Left forelimb (tissue), 1 donor: Measurements from ENCODE around the gene SPC24.
"Not testable (repeated sequence)": the region's sequence is repeated elsewhere in the genome, so short reads cannot be mapped to it uniquely, and the experiment has no call there.

ENCODE experiments used
- DNase-seq: peaks from one replicate; pipeline ENCODE4 v3.0.0-alpha.2; 2018; ENCODE audit warnings: low spot score

The SPC24 gene

DNA sequence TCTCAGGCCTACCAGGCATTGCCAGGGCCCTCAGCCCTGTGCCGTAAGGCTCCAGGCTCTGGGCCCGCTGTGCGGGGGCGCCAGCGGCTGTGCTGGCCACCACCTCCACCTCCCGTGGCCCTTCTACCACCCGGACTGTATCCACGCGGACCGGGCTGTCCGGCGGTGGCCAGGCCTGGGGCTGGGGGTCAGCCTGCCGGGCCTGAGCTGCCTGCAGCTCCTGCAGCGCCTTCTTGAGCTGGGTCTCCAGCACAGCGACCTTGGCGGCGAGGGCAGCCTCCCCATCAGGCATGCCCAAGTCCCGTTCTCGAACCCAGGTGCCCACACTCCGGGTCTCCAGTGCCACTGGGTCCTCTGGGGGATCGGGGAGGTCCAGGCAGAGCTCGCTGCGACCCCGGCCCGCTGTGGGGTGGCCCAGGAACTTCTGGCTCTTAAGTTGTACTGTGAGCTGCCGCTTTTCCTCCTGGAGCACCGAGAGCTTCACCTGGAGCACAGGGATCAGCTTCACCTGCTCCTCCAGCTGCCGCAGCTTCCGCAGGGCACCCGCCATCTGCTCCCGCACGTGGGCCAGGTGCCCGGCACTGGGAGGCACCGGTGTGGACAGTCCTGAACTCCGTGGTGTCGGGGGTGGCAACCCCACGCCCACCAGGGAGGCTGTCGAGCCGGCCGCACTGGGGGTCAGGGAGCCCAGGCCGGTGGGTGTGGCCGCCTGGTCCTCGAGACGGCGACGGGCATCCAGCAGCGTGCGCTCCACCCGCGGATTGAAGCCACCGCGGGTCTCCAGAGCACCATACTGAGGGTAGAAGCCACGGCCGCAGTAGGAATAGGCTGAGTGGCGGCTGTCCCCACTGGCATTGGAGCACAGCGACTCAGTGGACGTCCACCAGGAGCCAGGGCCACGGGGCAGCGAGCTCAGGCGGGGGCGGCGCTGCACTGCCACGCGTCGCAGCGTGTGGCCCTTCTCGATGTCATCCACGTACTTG, 37.7 kb upstream of the SPC24 start:
- DNase-seq: no peak

DNA sequence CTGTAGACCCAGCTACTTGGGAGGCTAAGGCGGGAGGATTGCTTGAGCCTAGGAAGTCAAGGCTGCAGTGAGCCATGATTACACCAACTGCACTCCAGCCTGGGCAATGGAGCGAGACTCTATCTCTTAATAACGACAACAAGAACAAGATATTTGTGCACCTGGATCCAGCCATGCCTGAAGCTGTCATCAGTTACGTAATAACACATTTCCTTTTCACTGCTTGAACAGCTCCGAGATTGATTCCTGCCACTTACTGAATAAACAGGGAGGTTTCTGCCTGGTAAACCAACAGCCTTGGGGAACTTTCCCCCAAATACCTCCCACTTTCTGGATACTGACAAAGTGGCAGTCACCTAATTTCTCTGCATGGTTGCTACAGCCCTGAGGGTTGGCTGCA, 36.4 kb upstream of the SPC24 start:
- no peak for DNase-seq

GRCh38 chr19:11191273-11191755, 35.7 kb upstream of the SPC24 start:
- DNase-seq: peak; percentile 83

DNA sequence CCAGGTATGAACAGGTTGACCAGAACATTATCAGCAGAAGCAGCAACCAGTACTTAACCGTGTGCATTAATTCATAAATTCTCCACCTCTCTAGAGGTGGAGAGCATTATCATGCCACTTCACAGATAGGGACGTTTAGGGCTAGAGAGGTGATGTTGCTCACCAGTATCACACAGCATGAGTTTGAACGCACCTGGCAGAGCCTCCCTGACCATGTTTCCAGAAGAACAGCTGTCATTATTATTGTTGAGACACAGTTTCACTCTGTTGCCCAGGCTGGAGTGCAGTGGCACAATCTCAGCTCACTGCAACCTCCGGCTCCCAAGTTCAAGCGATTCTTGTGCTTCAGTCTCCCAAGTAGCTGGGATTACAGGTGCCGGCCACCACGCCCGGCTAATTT, 34.9 kb upstream of the SPC24 start:
- DNase-seq: no peak

GRCh38 chr19:11187441-11187840, 31.9 kb upstream of the SPC24 start:
- DNase-seq: no peak

GRCh38 chr19:11182994-11183393, 27.4 kb upstream of the SPC24 start:
- DNase-seq: no peak

- DNase-seq: no peak
These were observed 25.9 kb upstream of the SPC24 start for GRCh38 chr19:11181488-11181887.

DNA sequence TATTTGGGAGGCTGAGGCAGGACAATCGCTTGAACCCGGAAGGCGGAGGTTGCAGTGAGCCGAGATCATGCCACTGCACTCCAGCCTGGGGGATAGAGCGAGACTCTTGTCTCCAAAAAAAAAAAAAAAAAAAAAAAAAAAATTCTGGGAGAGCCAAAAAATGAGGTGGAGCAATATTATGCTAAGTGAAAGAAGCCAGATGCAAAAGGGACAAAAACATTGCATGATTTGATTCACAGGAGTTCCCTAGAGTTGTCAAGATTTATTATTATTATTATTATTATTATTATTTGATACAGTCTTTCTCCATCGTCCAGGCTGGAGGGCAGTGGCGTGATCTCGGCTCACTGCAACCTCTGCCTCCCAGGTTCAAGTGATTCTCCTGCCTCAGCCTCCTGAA, 25.4 kb upstream of the SPC24 start:
- not testable (repeated sequence) for DNase-seq

DNA sequence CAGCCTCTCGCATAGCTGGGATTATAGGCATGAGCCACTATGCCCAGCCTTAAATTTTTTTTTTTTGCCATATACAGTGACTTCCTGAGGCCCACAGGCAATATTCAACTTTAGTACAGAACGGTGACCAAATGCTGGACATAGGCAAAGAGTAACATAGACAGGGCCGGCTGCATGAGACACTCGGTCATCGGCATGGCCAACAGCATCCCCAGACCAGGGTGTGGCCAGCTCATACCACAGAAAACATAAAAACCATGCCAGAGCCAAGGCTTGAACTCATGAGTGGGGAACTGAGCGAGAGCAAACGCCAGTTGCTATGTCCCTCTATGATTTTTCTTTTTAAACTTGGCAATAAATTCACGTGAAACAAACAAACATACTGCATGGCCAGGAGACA, 24.8 kb upstream of the SPC24 start:
- no peak for DNase-seq

GRCh38 chr19:11179716-11180297, 24.2 kb upstream of the SPC24 start:
- no peak for DNase-seq

- not testable (repeated sequence) for DNase-seq
These were observed 23.5 kb upstream of the SPC24 start for GRCh38 chr19:11179145-11179465.

- no peak for DNase-seq
These were observed 22.0 kb upstream of the SPC24 start for GRCh38 chr19:11177592-11177991.

DNA sequence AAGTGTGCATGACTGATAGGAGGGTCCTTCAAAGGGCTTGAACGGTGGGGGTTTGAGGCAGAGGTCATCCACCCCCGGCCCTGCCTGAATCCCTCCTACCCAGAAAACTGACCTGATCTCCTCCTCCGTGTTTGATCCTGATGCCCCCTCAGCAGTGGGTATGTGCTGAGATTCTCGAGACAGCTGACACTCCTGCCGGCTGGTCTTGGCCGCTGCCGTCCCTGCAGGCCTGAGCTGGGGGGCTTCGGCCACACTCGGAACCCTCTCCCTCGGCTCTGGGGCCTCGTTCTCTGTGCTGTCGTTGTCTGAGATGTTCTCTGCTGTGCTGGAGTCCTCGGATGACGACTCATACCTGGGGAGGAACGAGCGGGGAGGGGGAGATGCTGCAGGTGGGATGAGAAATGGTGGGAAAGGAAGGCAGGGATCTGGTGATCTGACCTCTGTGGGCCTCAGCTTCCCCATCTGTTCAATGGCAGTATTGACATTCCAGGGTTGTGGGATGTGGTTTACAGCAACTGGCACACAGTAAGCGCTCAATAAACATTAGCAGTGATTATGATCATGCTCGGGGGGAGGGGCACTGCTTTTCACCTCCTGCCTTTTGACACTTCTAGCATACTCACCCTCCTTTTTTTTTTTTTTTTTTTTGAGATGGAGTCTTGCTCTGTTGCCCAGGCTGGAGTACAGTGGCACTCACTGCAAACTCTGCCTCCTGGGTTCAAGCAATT, 21.0 kb upstream of the SPC24 start:
- no peak for DNase-seq

DNA sequence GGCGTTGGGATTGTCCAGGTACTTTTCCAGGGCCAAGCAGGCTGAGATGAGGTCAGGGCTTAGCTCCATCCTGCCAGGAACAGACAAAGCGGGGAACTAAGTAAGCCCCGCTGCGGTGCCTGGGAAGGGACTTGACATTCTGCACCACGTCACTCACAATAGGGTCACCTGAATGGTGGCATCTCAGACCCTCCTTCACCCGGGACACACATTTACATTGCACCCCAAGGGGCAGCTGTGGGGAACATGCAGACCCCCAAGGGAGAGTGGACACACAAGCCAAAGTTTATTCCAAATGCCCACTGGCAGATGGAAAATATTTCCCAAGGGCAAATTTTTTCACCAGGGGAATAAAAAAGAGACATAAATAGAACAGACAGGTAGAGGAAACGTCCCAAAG, 20.3 kb upstream of the SPC24 start:
- no peak for DNase-seq

GRCh38 chr19:11174336-11174735, 18.8 kb upstream of the SPC24 start:
- DNase-seq: no peak

DNA sequence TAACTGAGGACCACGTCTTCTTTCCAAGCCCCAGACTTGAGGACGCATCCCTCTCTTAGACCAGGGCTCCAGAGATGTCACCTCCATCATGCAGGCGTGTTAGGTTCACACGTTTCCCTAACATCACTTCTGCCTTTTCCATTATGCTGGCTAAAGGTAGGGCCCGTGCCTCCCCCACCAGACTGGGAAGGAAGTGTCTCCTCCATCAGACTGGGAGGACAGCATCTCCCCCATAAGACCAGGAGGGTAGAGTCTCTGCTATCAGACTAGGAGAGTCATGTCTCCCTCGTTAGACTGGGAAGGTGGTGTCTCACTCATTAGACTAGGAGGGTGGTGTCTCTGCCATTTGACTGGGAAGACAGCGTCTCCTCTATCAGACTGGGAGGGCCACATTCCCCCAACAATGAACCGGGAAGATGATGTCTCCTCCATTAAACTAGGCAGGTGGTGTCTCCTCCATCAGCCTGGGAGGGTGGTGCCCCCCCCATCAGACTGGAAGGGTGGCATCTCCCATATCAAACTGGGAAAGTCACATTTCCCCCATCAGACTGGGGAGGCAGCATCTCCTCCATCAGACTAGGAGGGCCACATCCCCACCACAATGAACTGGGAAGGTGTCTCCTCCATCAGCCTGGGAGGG, 18.1 kb upstream of the SPC24 start:
- no peak for DNase-seq

DNA sequence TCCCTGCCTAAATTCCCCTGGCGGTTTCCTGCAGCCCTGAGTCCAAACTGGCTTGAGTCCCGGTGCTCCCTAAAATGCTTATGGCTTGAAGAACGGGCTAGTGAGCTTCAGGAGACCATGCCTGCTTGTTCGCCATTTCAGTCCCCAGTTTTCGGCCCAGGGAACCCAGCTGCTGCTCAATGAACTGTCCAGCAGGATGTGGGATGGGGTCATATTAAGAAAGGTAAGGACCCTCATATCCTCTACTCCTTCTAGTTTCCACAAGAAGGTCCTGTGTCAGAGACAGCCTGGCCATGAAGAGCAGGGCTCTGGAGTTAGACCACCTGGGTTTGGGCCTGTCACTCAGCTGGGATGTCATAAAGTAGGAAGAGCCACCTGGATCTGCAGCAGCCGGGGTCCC, 17.0 kb upstream of the SPC24 start:
- no peak for DNase-seq

GRCh38 chr19:11171144-11171543, 15.6 kb upstream of the SPC24 start:
- no peak for DNase-seq

DNA sequence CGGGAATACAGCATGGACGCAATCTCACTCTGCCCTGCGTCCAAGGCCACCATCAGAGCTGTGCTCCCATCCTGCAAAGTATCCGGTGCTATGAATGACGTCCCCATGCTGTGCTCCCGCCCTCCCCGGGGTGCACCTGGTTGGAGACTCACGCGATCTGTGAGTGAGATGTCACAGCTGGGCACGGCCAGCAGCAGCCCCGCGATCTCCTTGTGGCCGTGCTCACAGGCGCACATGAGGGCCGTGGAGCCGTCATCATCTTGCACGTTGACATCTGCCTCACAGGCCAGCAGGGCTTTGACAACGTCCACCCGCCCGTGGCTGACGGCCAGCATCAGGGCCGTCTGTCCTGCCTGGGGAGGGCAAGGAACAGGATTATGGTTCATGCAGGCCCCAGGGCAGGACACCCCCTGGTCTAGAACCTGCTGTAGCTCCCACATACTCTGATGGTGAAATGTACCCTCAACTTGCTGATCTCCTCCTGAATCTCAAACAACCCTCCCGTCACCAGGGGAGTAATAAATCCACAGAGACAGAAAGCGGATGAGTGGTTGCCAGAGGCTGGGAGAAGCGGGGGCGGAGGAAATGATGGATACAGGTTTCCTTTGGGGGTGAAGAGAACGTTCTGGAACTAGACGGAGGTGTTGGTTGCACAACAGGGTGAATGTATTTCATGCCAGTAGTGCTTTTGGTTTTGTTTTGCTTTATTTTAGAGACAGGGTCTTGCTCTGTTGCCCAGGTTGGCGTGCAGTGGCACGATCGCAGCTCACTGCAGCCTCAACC, 14.5 kb upstream of the SPC24 start:
- DNase-seq: no peak

GRCh38 chr19:11168568-11168967, 13.0 kb upstream of the SPC24 start:
- no peak for DNase-seq
